Motor neuron (in vitro differentiated cells): ENCODE data around the gene RASGRP4. TPM values are rescaled to one million over a fixed set of nuclear protein-coding genes. Genes with fewer than 3 reads are reported as not detected.
A peak's percentile ranks its signal among the peaks of the same experiment; 100 is the strongest.
"Not testable (repeated sequence)": the region's sequence is repeated elsewhere in the genome, so short reads cannot be mapped to it uniquely, and the experiment has no call there.

ENCODE experiments used
- ATAC-seq, 8 experiments: fragments of 200-7000 bp; cut with Tn5 transposase; replicated peaks in 6 of 8; 2 replicates each; pipeline ENCODE4 v1.8.0; 2021; ENCODE audit warnings: mild to moderate bottlenecking in 8 of 8, moderate library complexity in 8 of 8
- H3K27ac ChIP-seq, 2 donors: fragments of 250-450 bp; sonication (Bioruptor Pico); 2 replicates each; pipeline ENCODE4 v1.9.0; 2021; ENCODE audit warnings: antibody characterized with exemption in 2 of 2, mild to moderate bottlenecking in 2 of 2, moderate library complexity in 1 of 2
- H3K4me1 ChIP-seq, 2 donors: fragments of 250-450 bp; sonication (Bioruptor Pico); replicated peaks in 1 of 2; 2 replicates each; pipeline ENCODE4 v1.6.1; 2021; ENCODE audit warnings: antibody characterized with exemption in 2 of 2, mild to moderate bottlenecking in 2 of 2, moderate library complexity in 1 of 2
- H3K4me3 ChIP-seq, 5 donors: fragments of 250-450 bp; sonication (Bioruptor Pico); 2 replicates each; pipeline ENCODE4 v1.9.0; 2021; ENCODE audit warnings: antibody characterized with exemption in 5 of 5, mild to moderate bottlenecking in 5 of 5, moderate library complexity in 4 of 5
- WGBS, 10 experiments: fragments of 450-650 bp; shearing (Covaris generic); methylation state at CpG; one replicate each; pipeline ENCODE4 v1.0.0; 2022; 5-methylcytosine and 5-hydroxymethylcytosine counted together
- in situ Hi-C, 9 experiments: fragments of 400-800 bp; cut with MboI; loops; one replicate each; pipeline ENCODE4 v1.15.0; 2021; ENCODE audit warnings: low sequenced_read_pairs in 9 of 9, low pct_unique_long_range_greater_than_20kb in 2 of 9; ENCODE audit not compliant: unreplicated experiment in 9 of 9
- total RNA-seq, 8 experiments: library from RNA; unstranded; fragments of 300-600 nt; gene quantifications; 2 replicates each; pipeline versions ENCODE4 v1.2.3 to v1.2.4, GENCODE V29; 2022

RASGRP4 gene
- total RNA-seq, 8 experiments from 2014 or later, result 0.09 to 0.66 (median 0.32) TPM

GRCh38 chr19:38370299-38370698 lies 55.7 kb downstream of the RASGRP4 start:
- H3K4me1 ChIP-seq, result peaks cover 0 to 3% of the 10 kb centered on the region in 2 donors
- in situ Hi-C loops, result loop anchor here in 1 of 9 experiments (25.0 kb wide), 1 partner anchor 458 kb away; the partner anchor contains the start of genes SIPA1L3 and WDR87
- ATAC-seq, result no peak
- no peak overlapping the region for H3K4me3 ChIP-seq
- WGBS, 10 experiments, result 17 to 61% (median 40%) methylated on average over 1 to 11 of the region's 12 CpGs; no CpG with 5 or more reads in 3 of the 10 experiments
- H3K27ac ChIP-seq, result no peak overlapping the region

DNA sequence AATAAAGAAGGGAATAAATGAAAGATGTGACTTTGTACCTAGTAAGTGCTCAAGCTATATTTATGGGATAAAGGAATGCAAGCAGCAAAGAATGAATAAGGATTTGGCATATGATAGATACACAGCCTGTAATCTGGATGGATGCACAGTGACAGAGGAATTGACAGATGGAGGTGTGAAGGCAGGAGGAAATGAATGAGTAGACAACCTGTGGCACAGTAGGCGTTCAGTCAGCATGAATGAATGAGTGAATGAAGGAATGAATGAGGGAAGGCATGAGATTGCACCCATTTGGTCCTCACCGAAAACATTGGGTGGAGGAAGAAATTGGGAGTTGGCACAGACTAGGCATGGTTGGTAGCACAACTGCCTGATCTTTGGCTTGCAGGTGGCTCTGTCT lies 56.4 kb downstream of the RASGRP4 start:
- 0 to 100% (median 80%) methylated on average over 1 to 2 of the region's 2 CpGs; no CpG with 5 or more reads in 2 of the 10 experiments for WGBS, 10 experiments
- ATAC-seq, result no peak
- in situ Hi-C loops, result loop anchor here in 1 of 9 experiments (25.0 kb wide), 1 partner anchor 457 kb away; the partner anchor contains the start of genes SIPA1L3 and WDR87

DNA sequence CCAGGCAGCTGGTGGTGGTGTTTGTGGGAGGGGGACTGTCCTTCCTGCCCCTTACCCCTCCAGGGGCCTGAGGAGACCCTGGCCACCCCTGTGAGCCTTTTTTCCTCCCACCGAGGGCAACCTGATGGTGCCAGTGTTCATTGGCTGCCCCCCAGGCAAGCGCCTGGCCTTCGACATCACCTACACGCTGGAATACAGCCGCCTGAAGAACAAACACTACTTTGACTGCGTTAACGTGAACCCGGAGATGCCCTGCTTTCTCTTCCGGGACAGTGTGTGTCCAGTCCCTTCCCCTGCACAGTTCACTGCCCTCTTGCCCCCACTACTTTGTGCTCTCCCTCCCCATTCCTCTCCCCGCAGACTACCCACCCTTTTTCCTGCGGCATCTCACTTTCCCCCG lies 59.0 kb downstream of the RASGRP4 start:
- WGBS, 10 experiments, result 60 to 82% (median 67%) methylated on average over 1 to 6 of the region's 12 CpGs; no CpG with 5 or more reads in 7 of the 10 experiments
- Histone ChIP-seq H3K4me3 (no peak overlapping the region), H3K4me1 (peaks cover 0 to 5% of the 10 kb centered on the region in 2 donors), H3K27ac (no peak overlapping the region)
- in situ Hi-C loops, result loop anchor here in 1 of 9 experiments (25.0 kb wide), 1 partner anchor 455 kb away; the partner anchor contains the start of genes SIPA1L3 and WDR87
- ATAC-seq, result no peak

More for the DNA sequence above, 56.4 kb downstream of the RASGRP4 start:
- H3K4me1 ChIP-seq, result peaks cover 0 to 3% of the 10 kb centered on the region in 2 donors
- H3K4me3 ChIP-seq, result no peak overlapping the region
- H3K27ac ChIP-seq, result no peak overlapping the region

DNA sequence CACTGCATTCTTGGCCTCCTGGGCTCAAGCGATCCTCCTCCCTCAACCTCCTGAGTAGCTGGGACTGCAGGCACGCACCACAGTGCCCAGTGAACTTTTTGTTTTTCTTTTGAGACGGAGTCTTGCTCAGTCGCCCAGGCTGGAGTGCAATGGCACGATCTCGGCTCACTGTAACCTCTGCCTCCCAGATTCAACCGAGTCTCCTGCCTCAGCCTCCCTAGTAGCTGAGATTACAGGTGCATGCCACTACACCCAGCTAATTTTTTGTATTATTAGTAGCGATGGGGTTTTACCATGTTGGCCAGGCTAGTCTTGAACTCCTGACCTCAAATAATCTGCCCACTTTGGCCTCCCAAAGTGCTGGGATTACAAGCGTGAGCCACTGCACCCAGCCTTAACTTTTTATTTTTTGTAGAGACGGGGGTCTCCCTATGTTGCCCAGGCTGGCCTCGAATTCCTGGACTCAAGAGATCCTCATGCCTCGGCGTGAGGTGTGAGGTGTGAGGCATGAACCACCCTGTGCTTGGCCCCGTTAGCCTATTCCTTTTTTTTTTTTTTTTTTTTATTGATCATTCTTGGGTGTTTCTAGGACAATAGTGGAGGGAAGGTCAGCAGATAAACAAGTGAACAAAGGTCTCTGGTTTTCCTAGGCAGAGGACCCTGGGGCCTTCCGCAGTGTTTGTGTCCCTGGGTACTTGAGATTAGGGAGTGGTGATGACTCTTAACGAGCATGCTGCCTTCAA lies 62.9 kb downstream of the RASGRP4 start:
- H3K27ac ChIP-seq, result peak overlapping the region in 1 of 2 donors; percentile 68
- H3K4me3 ChIP-seq, result peak overlapping the region; percentile 44 to 83 (median 52)
- not testable (repeated sequence) for H3K4me1 ChIP-seq, ATAC-seq
- in situ Hi-C loops, result loop anchor here in 1 of 9 experiments (25.0 kb wide), 1 partner anchor 451 kb away; the partner anchor contains the start of genes SIPA1L3 and WDR87
- 30 to 100% (median 78%) methylated on average over 1 to 8 of the region's 16 CpGs; no CpG with 5 or more reads in 1 of the 10 experiments for WGBS, 10 experiments

- peak overlapping the region; percentile 44 to 83 (median 52) for H3K4me3 ChIP-seq
- ATAC-seq, result peak; percentile 56 to 76 (median 68)
- peak overlapping the region; percentile 53 to 68 for H3K27ac ChIP-seq
- in situ Hi-C loops, result loop anchor here in 1 of 9 experiments (25.0 kb wide), 1 partner anchor 450 kb away; the partner anchor contains the start of genes SIPA1L3 and WDR87
- peaks cover 0 to 5% of the 10 kb centered on the region in 2 donors for H3K4me1 ChIP-seq
- 0 to 32% (median 20%) methylated on average over 2 to 6 of the region's 68 CpGs; no CpG with 5 or more reads in 6 of the 10 experiments for WGBS, 10 experiments
Measured at GRCh38 chr19:38362076-38362945, 63.7 kb downstream of the RASGRP4 start.

DNA sequence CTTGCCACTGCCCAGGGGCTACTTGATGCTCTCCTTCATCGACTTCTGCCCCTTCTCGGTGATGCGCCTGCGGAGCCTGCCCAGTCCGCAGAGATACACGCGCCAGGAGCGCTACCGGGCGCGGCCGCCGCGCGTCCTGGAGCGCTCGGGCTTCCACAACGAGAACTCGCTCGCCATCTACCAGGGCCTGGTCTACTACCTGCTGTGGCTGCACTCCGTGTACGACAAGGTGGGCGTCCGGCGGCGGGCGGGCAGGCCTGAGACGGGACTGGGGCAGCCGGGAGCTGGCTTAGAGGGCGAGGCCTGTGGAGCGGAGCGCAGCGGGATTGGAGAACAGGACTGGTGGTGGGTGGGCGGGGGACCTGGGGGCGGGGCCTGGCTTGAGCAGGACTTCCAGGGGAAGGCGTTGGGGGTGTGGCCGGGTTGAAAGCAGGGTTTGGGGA lies 64.4 kb downstream of the RASGRP4 start:
- peak; percentile 74 to 90 (median 86) for ATAC-seq
- WGBS, 10 experiments, result no CpG with 5 or more reads among the region's 37 CpGs
- H3K27ac ChIP-seq, result peak overlapping the region; percentile 53 to 68
- H3K4me3 ChIP-seq, result peak overlapping the region; percentile 44 to 83 (median 52)
- peaks cover 0 to 5% of the 10 kb centered on the region in 2 donors for H3K4me1 ChIP-seq
- in situ Hi-C loops, result loop anchor here in 1 of 9 experiments (25.0 kb wide), 1 partner anchor 449 kb away; the partner anchor contains the start of genes SIPA1L3 and WDR87

DNA sequence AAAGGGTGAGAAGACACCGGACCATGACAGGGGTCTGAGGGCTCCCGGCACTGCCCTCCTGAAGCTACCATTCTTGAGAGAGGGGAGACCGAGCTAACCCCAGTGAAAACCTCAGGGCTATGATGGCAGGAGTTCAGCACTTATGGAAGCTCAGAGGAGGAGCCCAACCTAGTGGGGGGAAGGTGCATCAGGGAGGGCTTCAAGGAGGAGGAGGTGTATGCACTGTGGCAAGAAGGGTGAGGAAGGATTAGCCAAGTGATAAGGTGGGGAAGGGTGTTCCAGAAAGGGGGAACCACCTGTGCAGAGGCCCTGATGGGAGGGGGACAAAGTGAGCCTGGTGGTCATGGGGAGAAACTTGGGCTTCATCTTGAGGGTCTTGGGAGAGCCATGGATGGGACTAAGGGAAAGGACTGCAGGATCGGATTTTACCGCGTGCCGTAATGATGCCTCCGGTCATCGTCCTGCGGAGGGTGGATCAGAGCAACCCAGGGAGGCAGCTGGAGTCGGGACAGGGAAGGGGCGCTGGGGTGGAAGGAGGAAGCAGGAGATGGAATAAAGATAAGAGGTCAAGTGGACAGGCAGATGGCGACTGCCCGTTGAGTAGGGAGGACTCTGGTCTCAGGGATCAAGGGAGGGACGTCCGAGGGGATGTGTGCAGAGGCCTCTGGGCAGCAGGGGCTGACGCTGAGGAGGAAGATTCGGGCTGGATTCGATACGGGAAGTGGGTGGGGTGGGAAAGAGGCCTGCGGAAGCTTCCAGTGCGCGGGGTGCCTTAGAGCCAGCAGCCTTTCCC lies 65.0 kb downstream of the RASGRP4 start:
- Histone ChIP-seq H3K4me1 (peaks cover 0 to 5% of the 10 kb centered on the region in 2 donors), H3K27ac (no peak overlapping the region), H3K4me3 (peak overlapping the region; percentile 44 to 83 (median 52))
- in situ Hi-C loops, result loop anchor here in 1 of 9 experiments (25.0 kb wide), 1 partner anchor 449 kb away; the partner anchor contains the start of genes SIPA1L3 and WDR87
- peak; percentile 7 to 35 (median 20) for ATAC-seq
- WGBS, 10 experiments, result 0 to 90% (median 30%) methylated on average over 1 to 7 of the region's 23 CpGs; no CpG with 5 or more reads in 2 of the 10 experiments

DNA sequence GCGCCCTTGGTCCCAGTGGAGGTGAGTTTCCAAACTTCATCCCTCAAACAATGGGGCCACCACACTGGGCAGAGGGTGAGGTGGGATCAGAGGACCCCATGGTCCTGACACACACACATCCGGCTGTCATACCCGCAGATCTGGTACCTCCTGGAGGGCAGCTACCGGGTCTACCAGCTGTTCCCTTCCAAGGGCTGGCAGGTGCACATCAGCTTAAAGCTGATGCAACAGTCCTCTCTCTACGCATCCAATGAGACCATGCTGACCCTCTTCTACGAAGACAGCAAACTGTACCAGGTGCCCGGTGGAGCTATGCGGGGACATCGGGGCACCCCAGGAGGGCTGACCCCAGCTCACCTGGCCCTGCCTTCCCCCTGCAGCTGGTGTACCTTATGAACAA lies 65.7 kb downstream of the RASGRP4 start:
- no peak for ATAC-seq
- in situ Hi-C loops, result loop anchor here in 1 of 9 experiments (25.0 kb wide), 1 partner anchor 448 kb away; the partner anchor contains the start of genes SIPA1L3 and WDR87
- Histone ChIP-seq H3K4me1 (peaks cover 0 to 5% of the 10 kb centered on the region in 2 donors), H3K4me3 (no peak overlapping the region), H3K27ac (no peak overlapping the region)
- 80% methylated on average over 1 of the region's 9 CpGs; no CpG with 5 or more reads in 9 of the 10 experiments for WGBS, 10 experiments

DNA sequence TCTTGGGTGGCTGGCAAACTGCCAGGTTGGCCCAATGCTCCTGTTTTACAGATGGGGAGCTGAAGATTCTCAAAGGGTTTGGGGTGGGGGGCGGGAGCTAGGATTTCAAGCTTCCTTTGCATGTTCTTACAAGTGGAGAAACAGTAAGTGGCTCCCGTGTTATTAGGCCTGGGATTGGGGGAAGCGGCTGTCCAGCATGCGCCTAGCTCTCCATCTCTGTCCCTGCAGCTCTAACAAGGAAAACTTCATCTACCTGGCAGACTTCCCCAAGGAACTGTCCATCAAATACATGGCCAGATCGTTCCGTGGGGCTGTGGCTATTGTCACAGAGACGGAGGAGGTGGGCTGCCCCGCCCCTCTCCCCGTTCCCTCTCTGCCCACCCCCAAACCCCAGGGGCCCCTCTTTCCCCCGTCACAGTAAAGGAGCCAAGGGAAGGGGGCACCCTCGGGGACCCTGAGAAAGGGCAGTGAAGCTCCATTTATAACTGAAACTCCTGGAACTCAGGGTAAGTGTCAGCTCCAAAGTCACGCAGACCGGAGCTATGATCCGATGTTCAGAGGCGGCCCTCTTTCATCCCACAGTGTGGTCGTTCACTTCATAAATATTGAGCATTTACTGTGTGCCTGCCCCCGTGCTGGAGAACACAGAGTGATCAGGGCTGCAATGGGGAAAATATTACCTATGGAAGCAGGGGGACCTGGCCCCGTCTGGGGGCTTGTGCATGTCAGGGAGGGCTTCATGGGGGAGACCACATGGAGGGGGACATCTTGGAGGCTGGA lies 66.6 kb downstream of the RASGRP4 start:
- H3K4me3 ChIP-seq, result no peak overlapping the region
- 19 to 71% (median 51%) methylated on average over 1 to 4 of the region's 18 CpGs; no CpG with 5 or more reads in 6 of the 10 experiments for WGBS, 10 experiments
- ATAC-seq, result no peak
- in situ Hi-C loops, result loop anchor here in 1 of 9 experiments (25.0 kb wide), 1 partner anchor 447 kb away; the partner anchor contains the start of genes SIPA1L3 and WDR87
- peaks cover under 1 to 5% of the 10 kb centered on the region in 2 donors for H3K4me1 ChIP-seq
- no peak overlapping the region for H3K27ac ChIP-seq
